ENCODE measurements around the gene PPIF.

Gene PPIF

GRCh38 chr10:79374312-79375191, 27.3 kb downstream of the PPIF start:
- DNase-seq (ENCODE audit: low read depth) = peak; percentile 58

GRCh38 chr10:79375321-79376077, 28.2 kb downstream of the PPIF start:
- no peak for DNase-seq (ENCODE audit: low read depth)

GRCh38 chr10:79376078-79376628, 28.9 kb downstream of the PPIF start:
- DNase-seq (ENCODE audit: low read depth) = no peak

- no peak for DNase-seq (ENCODE audit: low read depth)
Measured at GRCh38 chr10:79376751-79377556, 29.7 kb downstream of the PPIF start.

- DNase-seq (ENCODE audit: low read depth) = no peak
Measured at GRCh38 chr10:79377557-79378382, 30.5 kb downstream of the PPIF start.

GRCh38 chr10:79378383-79378646, 31.0 kb downstream of the PPIF start:
- no peak for DNase-seq (ENCODE audit: low read depth)

GRCh38 chr10:79378647-79379511, 31.6 kb downstream of the PPIF start:
- DNase-seq (ENCODE audit: low read depth) = no peak

GRCh38 chr10:79379512-79380124, 32.3 kb downstream of the PPIF start:
- DNase-seq (ENCODE audit: low read depth) = no peak

- peak; percentile 47 for DNase-seq (ENCODE audit: low read depth)
Measured at GRCh38 chr10:79380125-79380945, 33.1 kb downstream of the PPIF start.

- DNase-seq (ENCODE audit: low read depth) = no peak
Measured at GRCh38 chr10:79380946-79381721, 33.9 kb downstream of the PPIF start.

GRCh38 chr10:79381804-79382221, 34.5 kb downstream of the PPIF start:
- DNase-seq (ENCODE audit: low read depth) = peak; percentile 68

- no peak for DNase-seq (ENCODE audit: low read depth)
Measured at GRCh38 chr10:79382491-79382941, 35.2 kb downstream of the PPIF start.

GRCh38 chr10:79383974-79384606, 36.8 kb downstream of the PPIF start:
- DNase-seq (ENCODE audit: low read depth) = no peak

GRCh38 chr10:79384773-79385391, 37.6 kb downstream of the PPIF start:
- DNase-seq (ENCODE audit: low read depth) = no peak

- DNase-seq (ENCODE audit: low read depth) = no peak
Measured at GRCh38 chr10:79385392-79385795, 38.1 kb downstream of the PPIF start.

GRCh38 chr10:79385804-79386531, 38.7 kb downstream of the PPIF start:
- no peak for DNase-seq (ENCODE audit: low read depth)

Data from fibroblast of the conjunctiva (primary cell).